Epithelial cell of proximal tubule (primary cell): ENCODE data around the gene UGT1A4. TPM values are rescaled to one million over a fixed set of nuclear protein-coding genes. Genes with fewer than 3 reads are reported as not detected.

Source experiments
- DNase-seq: peaks from one replicate; pipeline ENCODE4 v3.0.0-alpha.2; 2011; ENCODE audit warnings: low read depth
- H3K4me3 ChIP-seq: 2 replicates; pipeline ENCODE4 v1.5.1; 2011; ENCODE audit warnings: low read depth, mild to moderate bottlenecking, low read length
- total RNA-seq: library from RNA; depleted of rRNA; stranded (reverse); fragments of >200 nt; gene quantifications from 2 replicates; pipeline ENCODE4 v1.2.3, GENCODE V29; 2015
- TF ChIP-seq, protein P1 (sequence below): conservative IDR thresholded peaks from 2 replicates; pipeline ENCODE4 v1.5.1; 2012; ENCODE audit warnings: low read depth, mild to moderate bottlenecking, low read length

UGT1A4 gene
- total RNA-seq, 1 donor from 2014 or later: not detected

DNA sequence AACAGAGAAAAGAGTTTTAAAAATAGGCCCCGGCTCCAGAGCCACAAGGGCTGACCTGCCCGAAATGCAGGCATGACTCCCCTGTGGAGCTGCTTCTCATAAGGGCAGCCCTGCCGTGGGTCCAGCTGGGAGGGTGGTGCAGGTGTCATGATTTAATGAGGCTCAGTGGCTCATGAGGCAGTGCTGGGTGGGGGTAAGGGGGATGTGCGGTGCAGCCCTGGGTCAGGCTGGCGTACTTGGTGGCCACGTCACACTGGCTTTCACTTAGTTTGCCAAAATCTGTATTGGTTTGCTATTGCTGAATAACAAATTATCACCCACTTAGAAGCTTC lies 102.2 kb downstream of the UGT1A4 start:
- no peak for DNase-seq
- TF ChIP-seq, protein P1, sequence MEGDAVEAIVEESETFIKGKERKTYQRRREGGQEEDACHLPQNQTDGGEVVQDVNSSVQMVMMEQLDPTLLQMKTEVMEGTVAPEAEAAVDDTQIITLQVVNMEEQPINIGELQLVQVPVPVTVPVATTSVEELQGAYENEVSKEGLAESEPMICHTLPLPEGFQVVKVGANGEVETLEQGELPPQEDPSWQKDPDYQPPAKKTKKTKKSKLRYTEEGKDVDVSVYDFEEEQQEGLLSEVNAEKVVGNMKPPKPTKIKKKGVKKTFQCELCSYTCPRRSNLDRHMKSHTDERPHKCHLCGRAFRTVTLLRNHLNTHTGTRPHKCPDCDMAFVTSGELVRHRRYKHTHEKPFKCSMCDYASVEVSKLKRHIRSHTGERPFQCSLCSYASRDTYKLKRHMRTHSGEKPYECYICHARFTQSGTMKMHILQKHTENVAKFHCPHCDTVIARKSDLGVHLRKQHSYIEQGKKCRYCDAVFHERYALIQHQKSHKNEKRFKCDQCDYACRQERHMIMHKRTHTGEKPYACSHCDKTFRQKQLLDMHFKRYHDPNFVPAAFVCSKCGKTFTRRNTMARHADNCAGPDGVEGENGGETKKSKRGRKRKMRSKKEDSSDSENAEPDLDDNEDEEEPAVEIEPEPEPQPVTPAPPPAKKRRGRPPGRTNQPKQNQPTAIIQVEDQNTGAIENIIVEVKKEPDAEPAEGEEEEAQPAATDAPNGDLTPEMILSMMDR: no peak

DNA sequence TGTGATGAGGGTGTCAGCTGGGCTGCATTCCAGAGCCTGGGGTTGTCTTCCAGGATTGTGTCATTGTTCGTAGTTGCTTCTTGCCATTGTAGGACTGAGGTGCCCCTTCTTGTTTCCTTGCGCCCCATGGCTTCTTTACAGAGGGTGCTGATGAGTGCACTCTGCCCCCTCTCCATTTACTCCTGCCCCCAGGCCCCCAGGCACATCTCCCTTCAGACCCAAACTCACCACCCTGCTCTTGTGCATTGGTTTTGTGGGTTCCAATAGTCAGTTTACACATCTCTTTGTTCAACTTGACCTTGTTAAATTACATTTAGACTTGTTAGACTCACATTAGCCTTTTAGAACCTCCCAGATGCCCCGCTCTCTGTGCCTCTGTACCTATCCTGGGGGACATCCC lies 102.7 kb downstream of the UGT1A4 start:
- H3K4me3 ChIP-seq: no peak overlapping the region
- no peak for DNase-seq
- TF ChIP-seq, protein P1: no peak

More for the DNA sequence above, 102.2 kb downstream of the UGT1A4 start:
- H3K4me3 ChIP-seq: no peak overlapping the region

DNA sequence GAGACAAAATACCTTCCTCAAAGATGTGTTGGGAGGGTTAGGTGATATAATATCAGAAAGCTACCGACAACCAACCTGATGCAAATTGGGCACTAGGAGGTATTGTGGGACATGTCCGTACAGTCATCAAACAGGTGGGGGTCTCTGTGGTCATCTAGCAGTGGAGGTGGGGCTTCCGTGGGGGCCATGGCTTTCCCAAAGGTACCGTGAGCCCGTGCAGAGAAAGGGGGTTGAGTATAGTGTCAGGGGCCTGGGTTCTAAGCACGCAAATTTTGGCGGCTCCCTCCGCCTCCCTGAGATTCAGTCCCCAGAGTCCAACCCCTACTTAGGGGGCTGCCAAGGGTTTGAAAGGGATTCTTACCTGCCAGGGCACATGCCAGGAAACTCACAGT lies 103.2 kb downstream of the UGT1A4 start:
- no peak for DNase-seq
- TF ChIP-seq, protein P1: no peak
- H3K4me3 ChIP-seq: no peak overlapping the region

DNA sequence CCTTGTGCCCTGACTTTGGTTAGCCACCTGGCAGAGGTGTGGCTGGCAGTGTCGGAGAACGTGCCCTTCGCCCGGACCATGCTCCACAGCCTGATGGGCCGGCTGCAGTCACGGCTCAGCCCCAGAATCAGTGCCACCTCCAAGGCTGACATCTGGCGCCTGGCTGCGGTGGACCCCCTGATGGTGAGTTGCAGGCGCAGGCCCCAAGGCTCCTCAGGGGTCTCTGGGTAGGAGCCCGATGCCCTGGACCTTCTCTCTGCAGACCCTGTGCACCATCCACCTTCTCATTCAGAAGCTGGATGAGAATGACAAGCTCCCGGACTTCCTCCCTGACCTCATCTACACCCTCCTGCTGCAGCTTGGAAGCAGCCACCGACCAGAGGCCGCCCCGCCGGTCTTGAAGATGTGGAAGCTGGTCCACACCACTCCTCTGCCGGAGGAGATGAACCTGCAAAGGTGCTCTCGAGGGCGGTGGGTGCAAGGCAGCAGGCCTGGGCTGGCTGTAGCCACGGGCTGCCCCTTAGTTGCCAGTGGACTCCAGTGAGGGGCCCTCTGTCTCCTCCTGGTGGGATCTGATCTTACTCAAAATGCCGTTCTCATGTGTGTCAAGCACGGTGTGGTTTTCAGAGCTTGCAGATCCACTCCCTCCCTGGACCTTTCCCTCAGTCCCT lies 103.7 kb downstream of the UGT1A4 start:
- DNase-seq: no peak
- TF ChIP-seq, protein P1: no peak
- H3K4me3 ChIP-seq: no peak overlapping the region

Other genes starting within 250 kb of the UGT1A4 start
- 19.8 and 33.6 TPM in 2 replicates for gene USP40, start 152.0 kb upstream of the UGT1A4 start, total RNA-seq
- gene UGT1A8, start 101.1 kb upstream of the UGT1A4 start, total RNA-seq: not detected in 2 replicates
- gene UGT1A10, start 82.3 kb upstream of the UGT1A4 start, total RNA-seq: not detected in 2 replicates
- gene UGT1A9, start 46.8 kb upstream of the UGT1A4 start, total RNA-seq: not detected in 2 replicates
- 0.14 TPM in 1 of 2 replicates, not detected in the other for gene UGT1A7, start 36.8 kb upstream of the UGT1A4 start, total RNA-seq
- gene UGT1A6, start 25.8 kb upstream of the UGT1A4 start, total RNA-seq: 0.52 and 5.1 TPM in 2 replicates
- not detected in 2 replicates for gene UGT1A5, start 5.8 kb upstream of the UGT1A4 start, total RNA-seq
- not detected in 2 replicates for gene UGT1A3, start 10.3 kb downstream of the UGT1A4 start, total RNA-seq
- gene UGT1A1, start 41.5 kb downstream of the UGT1A4 start, total RNA-seq: not detected in 2 replicates
- not detected in 2 replicates for gene MROH2A, start 59.6 kb downstream of the UGT1A4 start, total RNA-seq
- gene HJURP, start 135.8 kb downstream of the UGT1A4 start, total RNA-seq: 56.9 and 64.9 TPM in 2 replicates
- 0.87 and 4.1 TPM in 2 replicates for gene TRPM8, start 198.6 kb downstream of the UGT1A4 start, total RNA-seq